ENCODE results near the gene DGKI. TPM values are rescaled to one million over a fixed set of nuclear protein-coding genes. Genes with fewer than 3 reads are reported as not detected.

The DGKI gene
- total RNA-seq, 2 experiments from 2014 or later: 0.46 TPM; not detected in 1

DNA sequence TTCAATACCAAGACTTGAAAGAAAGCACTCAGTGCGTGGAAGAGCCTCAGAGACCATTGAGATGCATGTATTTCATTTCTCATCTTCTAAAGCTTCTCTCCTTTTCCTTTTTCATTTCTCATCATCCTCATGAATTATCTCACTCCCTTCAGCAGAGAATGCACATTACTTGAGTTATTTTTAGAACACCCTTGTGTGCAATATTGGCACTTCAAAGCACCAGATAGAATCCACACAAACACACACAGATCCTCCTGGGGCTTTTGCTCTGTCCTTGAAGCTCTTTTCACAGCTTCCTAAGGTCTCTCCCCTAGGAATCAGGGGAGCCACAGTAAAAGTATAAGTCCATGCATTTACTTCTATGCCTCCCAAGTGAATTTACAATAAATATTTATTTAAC, 18.3 kb downstream of the DGKI start:
- H3K9me3 ChIP-seq (ENCODE audit: low read length): no peaks in the 10 kb centered on the region
- intact Hi-C loops (cut with micrococcal nuclease; ENCODE audit: unreplicated experiment): no loop called here
- BruUV-seq (replicated peaks): no TSS peak
- no peak overlapping the region for H3K4me3 ChIP-seq (ENCODE audit: low read depth, low read length, poor library complexity, severe bottlenecking)
- no peaks in the 10 kb centered on the region for H4K20me1 ChIP-seq (ENCODE audit: insufficient read depth, low read length)
- ChIA-PET CTCF (ENCODE audit: unreplicated experiment) (no interaction called here), POLR2A (interaction anchor here (0.6 to 1.6 kb wide), 2 partner anchors 13 to 109 kb away, joined by 3 read pairs; no protein-coding TSS in a partner anchor)
- H3K4me2 ChIP-seq (ENCODE audit: low read length): no peak overlapping the region
- H3K9me2 ChIP-seq (ENCODE audit: insufficient read depth, low read length): no peaks in the 10 kb centered on the region
- H3K4me1 ChIP-seq (ENCODE audit: insufficient read depth, low read length, poor library complexity, severe bottlenecking): no peaks in the 10 kb centered on the region
- H3K36me3 ChIP-seq (ENCODE audit: insufficient read depth, low read length): no peaks in the 10 kb centered on the region
- TF ChIP-seq, protein P1, sequence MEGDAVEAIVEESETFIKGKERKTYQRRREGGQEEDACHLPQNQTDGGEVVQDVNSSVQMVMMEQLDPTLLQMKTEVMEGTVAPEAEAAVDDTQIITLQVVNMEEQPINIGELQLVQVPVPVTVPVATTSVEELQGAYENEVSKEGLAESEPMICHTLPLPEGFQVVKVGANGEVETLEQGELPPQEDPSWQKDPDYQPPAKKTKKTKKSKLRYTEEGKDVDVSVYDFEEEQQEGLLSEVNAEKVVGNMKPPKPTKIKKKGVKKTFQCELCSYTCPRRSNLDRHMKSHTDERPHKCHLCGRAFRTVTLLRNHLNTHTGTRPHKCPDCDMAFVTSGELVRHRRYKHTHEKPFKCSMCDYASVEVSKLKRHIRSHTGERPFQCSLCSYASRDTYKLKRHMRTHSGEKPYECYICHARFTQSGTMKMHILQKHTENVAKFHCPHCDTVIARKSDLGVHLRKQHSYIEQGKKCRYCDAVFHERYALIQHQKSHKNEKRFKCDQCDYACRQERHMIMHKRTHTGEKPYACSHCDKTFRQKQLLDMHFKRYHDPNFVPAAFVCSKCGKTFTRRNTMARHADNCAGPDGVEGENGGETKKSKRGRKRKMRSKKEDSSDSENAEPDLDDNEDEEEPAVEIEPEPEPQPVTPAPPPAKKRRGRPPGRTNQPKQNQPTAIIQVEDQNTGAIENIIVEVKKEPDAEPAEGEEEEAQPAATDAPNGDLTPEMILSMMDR (conservative IDR thresholded peaks at IDR 0.05; ENCODE audit: low read length): no peak
- TF ChIP-seq EZH2phosphoT487 (IDR thresholded peaks at IDR 0.05; ENCODE audit: borderline replicate concordance, low read depth, low read length): no peak
- DNase-seq (ENCODE audit: low spot score): no peak
- H3K27ac ChIP-seq (ENCODE audit: low read depth, low read length, poor library complexity, severe bottlenecking): no peak overlapping the region
- no peaks in the 10 kb centered on the region for H3K79me2 ChIP-seq (ENCODE audit: insufficient read depth, low read depth, low read length)
- H2AFZ ChIP-seq (ENCODE audit: low read length): no peak overlapping the region

DNA sequence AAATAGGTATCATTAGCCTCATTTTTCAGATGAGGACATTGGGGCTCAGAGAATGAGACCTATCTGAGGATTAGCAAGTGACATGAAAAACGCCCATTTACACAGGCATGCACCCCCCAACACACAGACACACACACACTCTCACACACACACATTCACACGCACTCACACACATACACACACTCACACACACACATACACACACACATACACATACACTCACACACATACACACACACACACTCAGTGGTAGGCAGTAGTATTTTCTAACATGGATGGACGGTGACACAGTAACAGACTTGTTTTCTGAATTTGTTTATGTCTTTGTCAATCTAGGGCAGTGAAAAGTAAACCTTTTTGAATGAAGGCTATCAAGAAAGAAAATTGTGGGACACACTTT, 21.3 kb downstream of the DGKI start:
- H2AFZ ChIP-seq (ENCODE audit: low read length): no peak overlapping the region
- TF ChIP-seq, protein P1 (conservative IDR thresholded peaks at IDR 0.05; ENCODE audit: low read length): no peak
- no peak for TF ChIP-seq EZH2phosphoT487 (IDR thresholded peaks at IDR 0.05; ENCODE audit: borderline replicate concordance, low read depth, low read length)
- H3K9me3 ChIP-seq (ENCODE audit: low read length): no peaks in the 10 kb centered on the region
- H3K79me2 ChIP-seq (ENCODE audit: insufficient read depth, low read depth, low read length): no peaks in the 10 kb centered on the region
- POLR2A ChIA-PET: no interaction called here
- H3K4me2 ChIP-seq (ENCODE audit: low read length): no peak overlapping the region
- H3K27ac ChIP-seq (ENCODE audit: low read depth, low read length, poor library complexity, severe bottlenecking): no peak overlapping the region
- no peaks in the 10 kb centered on the region for H3K9me2 ChIP-seq (ENCODE audit: insufficient read depth, low read length)
- no peaks in the 10 kb centered on the region for H4K20me1 ChIP-seq (ENCODE audit: insufficient read depth, low read length)
- no peaks in the 10 kb centered on the region for H3K4me1 ChIP-seq (ENCODE audit: insufficient read depth, low read length, poor library complexity, severe bottlenecking)
- no peaks in the 10 kb centered on the region for H3K36me3 ChIP-seq (ENCODE audit: insufficient read depth, low read length)
- DNase-seq (ENCODE audit: low spot score): no peak
- no TSS peak for BruUV-seq (replicated peaks)
- intact Hi-C loops (cut with micrococcal nuclease; ENCODE audit: unreplicated experiment): no loop called here
- CTCF ChIA-PET (ENCODE audit: unreplicated experiment): no interaction called here
- no peak overlapping the region for H3K4me3 ChIP-seq (ENCODE audit: low read depth, low read length, poor library complexity, severe bottlenecking)

DNA sequence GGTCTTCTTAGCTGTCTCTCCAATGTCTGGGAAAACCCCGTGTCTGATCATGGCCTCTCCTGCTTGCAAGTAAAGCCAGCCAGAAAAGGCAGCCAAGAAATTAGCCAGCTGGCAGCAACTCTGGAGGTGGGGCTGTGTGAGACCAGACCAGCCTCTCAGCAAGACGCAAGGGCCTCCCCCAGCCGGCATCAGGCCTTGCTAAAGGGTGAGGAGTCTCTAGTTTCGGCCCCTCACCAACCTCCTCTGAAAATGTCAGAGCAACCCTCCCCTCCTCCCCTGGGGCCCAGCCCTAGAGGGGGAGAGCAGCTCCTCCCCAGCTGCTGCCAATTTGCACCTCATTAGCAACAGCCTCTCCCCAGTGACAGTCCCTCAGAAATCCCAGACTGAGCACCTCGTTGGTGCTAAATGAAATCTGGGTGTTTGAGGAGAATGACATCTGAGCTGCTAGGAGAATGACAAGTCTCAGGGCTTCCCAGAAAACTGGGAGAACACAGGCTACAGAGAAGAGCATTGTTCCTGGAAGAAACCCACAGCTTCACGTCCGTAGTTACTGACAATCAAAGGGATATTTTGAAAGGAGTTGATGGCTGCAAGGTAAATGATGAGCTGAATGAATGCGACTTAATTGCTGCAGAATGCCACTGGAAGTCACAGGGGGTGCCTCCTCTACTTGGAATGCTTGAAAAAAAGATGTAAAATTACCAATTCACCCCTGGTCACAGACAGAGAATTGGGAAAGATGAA, 25.9 kb downstream of the DGKI start:
- intact Hi-C loops (cut with micrococcal nuclease; ENCODE audit: unreplicated experiment): no loop called here
- POLR2A ChIA-PET: interaction anchor here (0.7 to 0.8 kb wide), 2 partner anchors 12 to 22 kb away, joined by 3 read pairs; no protein-coding TSS in a partner anchor

More for the DNA sequence above, 25.9 kb downstream of the DGKI start:
- BruUV-seq (replicated peaks): no TSS peak
- Histone ChIP-seq H4K20me1 (ENCODE audit: insufficient read depth, low read length) (no peaks in the 10 kb centered on the region), H2AFZ (ENCODE audit: low read length) (no peak overlapping the region), H3K4me1 (ENCODE audit: insufficient read depth, low read length, poor library complexity, severe bottlenecking) (no peaks in the 10 kb centered on the region), H3K36me3 (ENCODE audit: insufficient read depth, low read length) (no peaks in the 10 kb centered on the region), H3K9me2 (ENCODE audit: insufficient read depth, low read length) (no peaks in the 10 kb centered on the region), H3K4me2 (ENCODE audit: low read length) (no peak overlapping the region), H3K79me2 (ENCODE audit: insufficient read depth, low read depth, low read length) (no peaks in the 10 kb centered on the region), H3K27ac (ENCODE audit: low read depth, low read length, poor library complexity, severe bottlenecking) (no peak overlapping the region), H3K4me3 (ENCODE audit: low read depth, low read length, poor library complexity, severe bottlenecking) (no peak overlapping the region), H3K9me3 (ENCODE audit: low read length) (no peaks in the 10 kb centered on the region)
- no peak for TF ChIP-seq EZH2phosphoT487 (IDR thresholded peaks at IDR 0.05; ENCODE audit: borderline replicate concordance, low read depth, low read length)
- TF ChIP-seq, protein P1 (conservative IDR thresholded peaks at IDR 0.05; ENCODE audit: low read length): no peak
- CTCF ChIA-PET (ENCODE audit: unreplicated experiment): interaction anchor here (1.0 kb wide), 1 partner anchor 165 kb away, joined by 3 read pairs; no protein-coding TSS in a partner anchor
- no peak for DNase-seq (ENCODE audit: low spot score)
